Loucy (cell line): Measurements from ENCODE around the gene CWC22.

Source experiments
- EZH2phosphoT487 ChIP-seq: fragments of 200-600 bp; IDR thresholded peaks from 2 replicates; pipeline ENCODE4 v1.6.1; 2018; ENCODE audit warnings: antibody characterized with exemption, mild to moderate bottlenecking, moderate library complexity, borderline replicate concordance
- TF ChIP-seq, protein P1 (sequence below): fragments of 200-600 bp; sonication (generic); conservative IDR thresholded peaks from 2 replicates; pipeline ENCODE4 v1.5.1; 2014; ENCODE audit warnings: mild to moderate bottlenecking, antibody characterized with exemption, low read length

DNA sequence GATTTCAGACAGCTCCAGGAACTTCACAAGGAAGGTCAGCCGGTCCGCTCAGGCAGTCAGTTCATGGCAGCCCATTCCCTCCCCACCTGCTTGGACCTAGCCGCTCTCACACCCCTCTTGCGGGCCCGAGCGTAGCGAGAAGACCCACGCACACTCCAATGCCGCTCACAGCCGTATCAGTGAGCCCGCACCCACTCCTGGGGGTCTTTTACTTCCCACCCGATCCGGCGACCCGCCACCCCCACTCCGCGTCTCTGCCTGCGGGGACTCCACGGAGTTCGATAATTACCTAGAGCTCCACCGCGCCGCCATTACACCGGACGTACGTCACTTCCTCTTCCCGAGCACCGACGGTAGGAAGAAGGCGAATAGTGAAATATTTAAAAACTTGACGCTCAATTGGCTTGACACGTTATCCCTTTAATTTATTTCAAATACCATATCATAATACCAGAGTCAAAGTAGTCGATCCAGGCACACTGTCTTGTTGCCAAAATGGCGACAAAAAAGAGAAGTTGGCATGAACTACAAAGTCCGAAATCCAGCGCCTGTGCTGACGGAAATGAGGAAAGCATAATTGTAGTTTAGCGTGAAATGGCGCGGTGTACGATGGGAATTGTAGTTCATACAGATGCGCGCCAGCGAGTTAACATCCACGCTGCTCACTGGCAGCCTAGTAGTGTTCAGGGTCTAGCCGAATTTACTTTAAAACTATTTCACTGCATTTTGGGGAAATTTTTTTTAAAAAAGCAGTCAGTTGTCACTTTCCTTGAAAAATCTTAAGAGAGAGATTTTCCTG, at the start of gene CWC22:
- TF ChIP-seq, protein P1, sequence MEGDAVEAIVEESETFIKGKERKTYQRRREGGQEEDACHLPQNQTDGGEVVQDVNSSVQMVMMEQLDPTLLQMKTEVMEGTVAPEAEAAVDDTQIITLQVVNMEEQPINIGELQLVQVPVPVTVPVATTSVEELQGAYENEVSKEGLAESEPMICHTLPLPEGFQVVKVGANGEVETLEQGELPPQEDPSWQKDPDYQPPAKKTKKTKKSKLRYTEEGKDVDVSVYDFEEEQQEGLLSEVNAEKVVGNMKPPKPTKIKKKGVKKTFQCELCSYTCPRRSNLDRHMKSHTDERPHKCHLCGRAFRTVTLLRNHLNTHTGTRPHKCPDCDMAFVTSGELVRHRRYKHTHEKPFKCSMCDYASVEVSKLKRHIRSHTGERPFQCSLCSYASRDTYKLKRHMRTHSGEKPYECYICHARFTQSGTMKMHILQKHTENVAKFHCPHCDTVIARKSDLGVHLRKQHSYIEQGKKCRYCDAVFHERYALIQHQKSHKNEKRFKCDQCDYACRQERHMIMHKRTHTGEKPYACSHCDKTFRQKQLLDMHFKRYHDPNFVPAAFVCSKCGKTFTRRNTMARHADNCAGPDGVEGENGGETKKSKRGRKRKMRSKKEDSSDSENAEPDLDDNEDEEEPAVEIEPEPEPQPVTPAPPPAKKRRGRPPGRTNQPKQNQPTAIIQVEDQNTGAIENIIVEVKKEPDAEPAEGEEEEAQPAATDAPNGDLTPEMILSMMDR: no peak
- no peak for TF ChIP-seq EZH2phosphoT487
